ENCODE data around the gene DLEC1. TPM values are rescaled to one million over a fixed set of nuclear protein-coding genes. Genes with fewer than 3 reads are reported as not detected.

The DLEC1 gene
- total RNA-seq, 1 donor from 2014 or later: 0.11 TPM

- Histone ChIP-seq H3K4me3 (no peak overlapping the region), H3K27me3 (no peaks in the 10 kb centered on the region), H3K9me3 (no peaks in the 10 kb centered on the region), H3K27ac (no peak overlapping the region), H3K4me1 (no peaks in the 10 kb centered on the region), H3K36me3 (peaks cover 69 to 86% of the 10 kb centered on the region in 2 donors)
- intact Hi-C loops (cut with DNase I): no loop called here
- TF ChIP-seq CTCF (IDR thresholded peaks at IDR 0.05): no peak
- DNase-seq (ENCODE audit: low spot score in 2 of 2): no peak
These were observed 27.9 kb upstream of the DLEC1 start for GRCh38 chr3:38011111-38011510.

DNA sequence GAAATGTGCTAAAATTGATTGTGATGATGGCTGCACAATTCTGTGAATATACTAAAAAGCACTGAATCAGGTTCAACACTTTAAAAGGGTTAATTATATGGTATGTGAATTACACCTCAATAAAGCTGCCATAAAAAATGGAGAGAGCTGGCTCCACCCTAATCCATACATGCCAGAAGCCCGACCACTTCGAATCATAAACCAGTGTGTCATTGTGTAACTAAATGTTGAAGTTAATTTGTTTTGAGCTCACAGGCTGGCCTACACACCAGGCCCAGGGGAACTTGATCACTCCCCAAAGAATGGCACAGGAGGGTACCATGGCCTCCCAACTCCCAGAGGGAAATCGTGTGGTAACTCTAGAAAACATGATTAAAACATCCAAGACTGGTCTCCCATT is 23.5 kb upstream of the DLEC1 start:
- Histone ChIP-seq H3K27me3 (no peaks in the 10 kb centered on the region), H3K4me1 (no peaks in the 10 kb centered on the region), H3K27ac (no peak overlapping the region), H3K4me3 (no peak overlapping the region), H3K36me3 (peaks cover 61 to 92% of the 10 kb centered on the region in 2 donors), H3K9me3 (no peaks in the 10 kb centered on the region)
- DNase-seq (ENCODE audit: low spot score in 2 of 2): no peak
- TF ChIP-seq CTCF (IDR thresholded peaks at IDR 0.05): no peak
- intact Hi-C loops (cut with DNase I): no loop called here

GRCh38 chr3:38015984-38016383 is 23.0 kb upstream of the DLEC1 start:
- Histone ChIP-seq H3K27me3 (no peaks in the 10 kb centered on the region), H3K36me3 (peaks cover 56 to 90% of the 10 kb centered on the region in 2 donors), H3K4me1 (no peaks in the 10 kb centered on the region), H3K4me3 (no peak overlapping the region), H3K27ac (no peak overlapping the region), H3K9me3 (no peaks in the 10 kb centered on the region)
- TF ChIP-seq CTCF (IDR thresholded peaks at IDR 0.05): no peak
- intact Hi-C loops (cut with DNase I): no loop called here
- DNase-seq (ENCODE audit: low spot score in 2 of 2): no peak

GRCh38 chr3:38016410-38016809 is 22.6 kb upstream of the DLEC1 start:
- H3K27me3 ChIP-seq: no peaks in the 10 kb centered on the region
- intact Hi-C loops (cut with DNase I): no loop called here
- TF ChIP-seq CTCF (IDR thresholded peaks at IDR 0.05): no peak
- H3K36me3 ChIP-seq: peaks cover 52 to 86% of the 10 kb centered on the region in 2 donors
- no peak overlapping the region for H3K27ac ChIP-seq
- no peaks in the 10 kb centered on the region for H3K9me3 ChIP-seq
- DNase-seq (ENCODE audit: low spot score in 2 of 2): no peak
- no peaks in the 10 kb centered on the region for H3K4me1 ChIP-seq
- no peak overlapping the region for H3K4me3 ChIP-seq

- no peaks in the 10 kb centered on the region for H3K27me3 ChIP-seq
- intact Hi-C loops (cut with DNase I): no loop called here
- no peak overlapping the region for H3K27ac ChIP-seq
- peaks cover 50 to 81% of the 10 kb centered on the region in 2 donors for H3K36me3 ChIP-seq
- DNase-seq (ENCODE audit: low spot score in 2 of 2): peak in 1 of 2 donors; percentile 4
- H3K4me1 ChIP-seq: no peaks in the 10 kb centered on the region
- no peaks in the 10 kb centered on the region for H3K9me3 ChIP-seq
- no peak overlapping the region for H3K4me3 ChIP-seq
- no peak for TF ChIP-seq CTCF (IDR thresholded peaks at IDR 0.05)
These were observed 22.1 kb upstream of the DLEC1 start for GRCh38 chr3:38016847-38017444.

Data from ascending aorta (tissue), 2 donors.